HCT116 (cell line): Measurements from ENCODE around the gene VPS37B. TPM values are rescaled to one million over a fixed set of nuclear protein-coding genes. Genes with fewer than 3 reads are reported as not detected.

Source experiments
- ATAC-seq: fragments of 200-7000 bp; cut with Tn5 transposase; 2 replicates; pipeline ENCODE4 v1.9.1; 2020; ENCODE audit warnings: mild to moderate bottlenecking, moderate library complexity
- BruUV-seq: library from RNA; stranded (reverse); fragments of 400-500 nt; replicated peaks from 2 replicates; lab custom pipeline; 2021; lab: Mats Ljungman, UMichigan
- CTCF ChIA-PET: fragments of 300-600 bp; sonication (Branson Sonifier 250); formaldehyde crosslinking; loops from one replicate; lab custom pipeline; 2021; ENCODE audit warnings: antibody characterized with exemption; lab: Charles Lee
- POLR2A ChIA-PET: fragments of 300-600, 350-600 bp; sonication (Branson Sonifier 250); formaldehyde crosslinking; loops from one replicate; lab custom pipeline; 2021; ENCODE audit warnings: antibody characterized with exemption; lab: Charles Lee
- RAD21 ChIA-PET, 2 experiments: fragments of 300-600 bp; sonication (Branson Sonifier 250); formaldehyde crosslinking; loops; one replicate each; lab custom pipeline; 2023; ENCODE audit warnings: low total read pairs in 2 of 2; ENCODE audit not compliant: uncharacterized antibody in 2 of 2, unreplicated experiment in 2 of 2, low non-redundant PET in 1 of 2; lab: Charles Lee
- DNase-seq: peaks from one replicate; pipeline ENCODE4 v3.0.0-alpha.2; 2010; ENCODE audit warnings: low read depth, low spot score
- H2AFZ ChIP-seq: fragments of 200-600 bp; shearing (Covaris generic), sonication (generic); 2 replicates; pipeline ENCODE4 v1.6.1; 2017; ENCODE audit warnings: low read depth, mixed run types, mixed read lengths, antibody characterized with exemption, low read length; ENCODE audit not compliant: poor library complexity, severe bottlenecking
- H3K27ac ChIP-seq: 2 replicates; pipeline ENCODE4 v1.5.1; 2012; ENCODE audit warnings: low read depth, low read length
- H3K27me3 ChIP-seq: fragments of 200-600 bp; sonication (generic); 2 replicates; pipeline ENCODE4 v1.6.1; 2016; ENCODE audit warnings: mixed run types, low read length, mixed read lengths; ENCODE audit not compliant: insufficient read depth
- H3K36me3 ChIP-seq, 2 experiments: fragments of 200-500 bp in 1 of 2; fragments of 200-600 bp in 1 of 2; sonication (Bioruptor generic) in 1 of 2; sonication (generic) in 1 of 2; 2 replicates each; pipeline versions ENCODE4 v1.5.1 to v1.6.1; 2014 to 2016; ENCODE audit warnings: low read length in 2 of 2, inconsistent platforms in 1 of 2, mixed read lengths in 1 of 2, mixed run types in 1 of 2; ENCODE audit not compliant: insufficient read depth in 2 of 2, control insufficient read depth in 1 of 2
- H3K4me1 ChIP-seq, 2 experiments: fragments of 200-600 bp in 1 of 2; sonication (generic) in 1 of 2; 2 replicates each; pipeline versions ENCODE4 v1.5.1 to v1.6.1; 2012 to 2017; ENCODE audit warnings: low read length in 2 of 2, inconsistent platforms in 1 of 2, mild to moderate bottlenecking in 1 of 2, mixed read lengths in 1 of 2, mixed run types in 1 of 2, moderate library complexity in 1 of 2; ENCODE audit not compliant: insufficient read depth in 2 of 2, control insufficient read depth in 1 of 2
- H3K4me2 ChIP-seq: fragments of 200-600 bp; sonication (generic); 2 replicates; pipeline ENCODE4 v1.6.1; 2017; ENCODE audit warnings: mixed run types, low read length, mixed read lengths
- H3K4me3 ChIP-seq, 2 experiments: fragments of 200-600 bp in 1 of 2; sonication (generic) in 1 of 2; replicated peaks in 1 of 2; 2 replicates each; pipeline ENCODE4 v1.5.1; 2011 to 2016; ENCODE audit warnings: low read length in 2 of 2, control low read depth in 1 of 2, low read depth in 1 of 2, mild to moderate bottlenecking in 1 of 2, mixed read lengths in 1 of 2, mixed run types in 1 of 2
- H3K79me2 ChIP-seq: fragments of 200-600 bp; sonication (generic); 2 replicates; pipeline ENCODE4 v1.6.1; 2017; ENCODE audit warnings: mild to moderate bottlenecking, mixed run types, low read length, moderate library complexity, mixed read lengths; ENCODE audit not compliant: insufficient read depth
- H3K9ac ChIP-seq: fragments of 200-600 bp; sonication (generic); 2 replicates; pipeline ENCODE4 v1.6.1; 2016; ENCODE audit warnings: low read length, mixed read lengths
- H3K9me2 ChIP-seq: fragments of 200-600 bp; sonication (generic), shearing (Covaris generic); 2 replicates; pipeline ENCODE4 v1.6.1; 2017; ENCODE audit warnings: mixed run types, mild to moderate bottlenecking, moderate library complexity; ENCODE audit not compliant: insufficient read depth
- H3K9me3 ChIP-seq, 2 experiments: fragments of 200-500 bp in 1 of 2; fragments of 200-600 bp in 1 of 2; sonication (Bioruptor generic) in 1 of 2; sonication (generic) in 1 of 2; 2 replicates each; pipeline ENCODE4 v1.6.1; 2014 to 2017; ENCODE audit warnings: low read length in 2 of 2, mixed read lengths in 2 of 2, inconsistent platforms in 1 of 2, low read depth in 1 of 2, mild to moderate bottlenecking in 1 of 2, mixed run types in 1 of 2, moderate library complexity in 1 of 2; ENCODE audit not compliant: control insufficient read depth in 1 of 2, insufficient read depth in 1 of 2
- H4K20me1 ChIP-seq: fragments of 200-600 bp; sonication (generic), shearing (Covaris generic); 2 replicates; pipeline ENCODE4 v1.6.1; 2017; ENCODE audit warnings: mixed run types, mild to moderate bottlenecking, moderate library complexity; ENCODE audit not compliant: insufficient read depth
- CBX3 ChIP-seq: IDR thresholded peaks from 2 replicates; pipeline ENCODE4 v1.6.1; 2012; ENCODE audit warnings: low read depth
- EZH2 ChIP-seq: fragments of 200-600 bp; sonication (generic); IDR thresholded peaks from 2 replicates; pipeline ENCODE4 v1.6.1; 2017; ENCODE audit warnings: antibody characterized with exemption, mixed run types
- EZH2phosphoT487 ChIP-seq: fragments of 200-600 bp; IDR thresholded peaks from 2 replicates; pipeline ENCODE4 v1.6.1; 2018; ENCODE audit warnings: antibody characterized with exemption, borderline replicate concordance
- JUND ChIP-seq: IDR thresholded peaks from 2 replicates; pipeline ENCODE4 v1.6.1; 2012
- MAX ChIP-seq: IDR thresholded peaks from 2 replicates; pipeline ENCODE4 v1.6.1; 2012
- POLR2A ChIP-seq: IDR thresholded peaks from 2 replicates; pipeline ENCODE4 v1.7.0; 2011; ENCODE audit warnings: borderline replicate concordance; ENCODE audit not compliant: insufficient read depth, insufficient read length; ENCODE audit errors: extremely low read depth
- POLR2AphosphoS5 ChIP-seq: IDR thresholded peaks from 2 replicates; pipeline ENCODE4 v1.6.1; 2011; ENCODE audit warnings: mild to moderate bottlenecking, low read depth, low read length, moderate library complexity
- SIN3A ChIP-seq: IDR thresholded peaks from 2 replicates; pipeline ENCODE4 v1.6.1; 2012; ENCODE audit warnings: low read depth
- SP1 ChIP-seq: IDR thresholded peaks from 2 replicates; pipeline ENCODE4 v1.6.1; 2012; ENCODE audit warnings: low read depth
- ZBTB33 ChIP-seq: IDR thresholded peaks from 2 replicates; pipeline ENCODE4 v1.6.1; 2011; ENCODE audit warnings: mild to moderate bottlenecking, low read length, moderate library complexity; ENCODE audit not compliant: insufficient replicate concordance; ENCODE audit errors: extremely low read depth
- ZFX ChIP-seq: fragments of 450-650 bp; IDR thresholded peaks from 2 replicates; pipeline ENCODE4 v1.6.1; 2017
- ZNF274 ChIP-seq: fragments of 200-500 bp; sonication (Bioruptor generic); IDR thresholded peaks from 2 replicates; pipeline ENCODE4 v1.6.1; 2014; ENCODE audit warnings: mild to moderate bottlenecking, low read depth, low read length, inconsistent platforms
- intact Hi-C: fragments of 100-400 bp; cut with micrococcal nuclease; formaldehyde crosslinking; loops from 2 replicates; pipeline ENCODE4 v1.10.0; 2022
- total RNA-seq: library from RNA; stranded (reverse); gene quantifications from one replicate; pipeline ENCODE4 v1.2.1, GENCODE V29; 2021; ENCODE audit not compliant: unreplicated experiment

The VPS37B gene
- total RNA-seq, 1 experiment from 2014 or later, result 55.0 TPM

- ChIA-PET POLR2A (no interaction called here), RAD21 (no interaction called here), CTCF (no interaction called here)
- Histone ChIP-seq H3K36me3 (peaks cover 0 to 5% of the 10 kb centered on the region in 2 experiments; a peak in 1 of 4 replicates), H3K79me2 (peaks cover 48% of the 10 kb centered on the region), H3K4me2 (peak overlapping the region; percentile 83), H3K4me3 (peak overlapping the region; percentile 71 to 76), H3K9me2 (no peaks in the 10 kb centered on the region), H2AFZ (no peak overlapping the region), H4K20me1 (no peaks in the 10 kb centered on the region), H3K27ac (peak overlapping the region; percentile 58; the same call in 1 of the 2 replicates), H3K27me3 (no peaks in the 10 kb centered on the region), H3K9me3 (no peaks in the 10 kb centered on the region), H3K9ac (peak overlapping the region; percentile 75), H3K4me1 (peaks cover 30 to 57% of the 10 kb centered on the region in 2 experiments)
- peak; percentile 49 for ATAC-seq
- no peak for DNase-seq
- intact Hi-C loops, result no loop called here
- TF ChIP-seq ZFX (peak; percentile 68; the same call in 1 of the 2 replicates), ZBTB33 (no peak), JUND (no peak)
- no TSS peak for BruUV-seq
These were observed 60.2 kb downstream of the VPS37B start for GRCh38 chr12:122835750-122836026.

- no peak for TF ChIP-seq CBX3
- peak; percentile 58 for TF ChIP-seq POLR2A
- TF ChIP-seq SP1, result peak; percentile 14; the same call in 1 of the 2 replicates
- no peak for TF ChIP-seq EZH2phosphoT487
- TF ChIP-seq ZNF274, result no peak
- TF ChIP-seq SIN3A, result peak; percentile 40; the same call in 1 of the 2 replicates
- no peak for TF ChIP-seq EZH2
- peak; percentile 6 for TF ChIP-seq ZBTB33
- peak; percentile 87 for TF ChIP-seq POLR2AphosphoS5
- TF ChIP-seq MAX, result peak; percentile 65; the same call in 1 of the 2 replicates
- peak within 1 kb of the TSS; percentile 49 for H2AFZ ChIP-seq
- CTCF ChIA-PET, result interaction anchor here (2.3 kb wide), 1 partner anchor 41 kb away, joined by 10 read pairs; no protein-coding TSS in a partner anchor
- H3K27me3 ChIP-seq, result no peaks in the 10 kb centered on the region
- no peaks in the 10 kb centered on the region for H3K9me3 ChIP-seq
- peak within 1 kb of the TSS; percentile 58 for H3K27ac ChIP-seq
- H3K36me3 ChIP-seq, result peaks cover 0 to 5% of the 10 kb centered on the region in 2 experiments; a peak in 1 of 4 replicates
- peak within 1 kb of the TSS; percentile 71 to 76 for H3K4me3 ChIP-seq
- peak within 1 kb of the TSS; percentile 75 for H3K9ac ChIP-seq
- H4K20me1 ChIP-seq, result no peaks in the 10 kb centered on the region
- peak within 1 kb of the TSS; percentile 91 for H3K4me2 ChIP-seq
- H3K4me1 ChIP-seq, result peaks cover 32 to 57% of the 10 kb centered on the region in 2 experiments
- BruUV-seq, result no TSS peak
- intact Hi-C loops, result no loop called here
- peaks cover 43% of the 10 kb centered on the region for H3K79me2 ChIP-seq
- RAD21 ChIA-PET, result no interaction called here
- DNase-seq (peak; percentile 16), ATAC-seq (peak; percentile 81)
- POLR2A ChIA-PET, result interaction anchor here (0.9 kb wide), 1 partner anchor 30 kb away, joined by 3 read pairs; no protein-coding TSS in a partner anchor
- no peaks in the 10 kb centered on the region for H3K9me2 ChIP-seq
These were observed 60.8 kb downstream of the VPS37B start, which contains the start of gene HIP1R for GRCh38 chr12:122834921-122835749. Gene HIP1R (plus strand): TSS chr12:122835457. CDS start chr12:122835551, 94 bp downstream.
